ENCODE data around the gene GSTT2.
"Not testable (repeated sequence)": the region's sequence is repeated elsewhere in the genome, so short reads cannot be mapped to it uniquely, and the experiment has no call there.

GSTT2 gene

DNA sequence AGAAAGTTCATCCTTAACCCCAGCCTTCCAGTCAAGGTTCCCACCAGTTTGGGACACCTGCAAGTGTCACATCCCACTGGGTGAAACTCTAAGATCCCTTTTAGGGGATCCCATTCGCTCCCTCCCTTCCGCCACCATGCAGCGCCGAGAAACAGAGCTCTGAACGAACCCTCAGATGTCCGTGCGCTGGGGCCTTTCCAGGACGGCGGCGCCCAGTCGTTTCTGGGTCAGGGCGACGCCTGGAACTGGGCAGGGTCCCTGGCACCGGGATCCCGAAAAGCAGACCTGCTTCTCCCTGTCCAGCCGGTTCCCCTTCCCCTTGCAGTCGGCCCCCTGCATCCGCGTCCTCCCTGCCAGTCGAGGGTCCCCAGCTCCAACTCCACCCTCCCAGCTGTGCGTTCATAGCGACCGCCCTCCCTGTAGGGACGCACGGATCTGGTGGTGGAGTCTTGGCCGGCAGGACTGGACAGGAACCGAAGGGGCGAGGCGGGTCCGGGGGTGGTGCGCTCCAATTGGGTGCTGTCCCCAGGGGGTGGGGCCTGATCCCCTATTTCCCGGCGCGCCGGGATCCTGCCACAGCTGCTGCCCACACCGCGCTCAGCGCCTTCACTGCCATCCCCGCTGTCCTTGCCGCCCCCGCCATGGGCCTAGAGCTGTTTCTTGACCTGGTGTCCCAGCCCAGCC, at the start of gene GSTT2:
TSS of gene GSTT2 (plus strand) at position 578 of the 684 bp plus-strand sequence.
- not testable (repeated sequence) for DNase-seq (ENCODE audit: low read depth in 2 of 3, low spot score in 1 of 3)

DNA sequence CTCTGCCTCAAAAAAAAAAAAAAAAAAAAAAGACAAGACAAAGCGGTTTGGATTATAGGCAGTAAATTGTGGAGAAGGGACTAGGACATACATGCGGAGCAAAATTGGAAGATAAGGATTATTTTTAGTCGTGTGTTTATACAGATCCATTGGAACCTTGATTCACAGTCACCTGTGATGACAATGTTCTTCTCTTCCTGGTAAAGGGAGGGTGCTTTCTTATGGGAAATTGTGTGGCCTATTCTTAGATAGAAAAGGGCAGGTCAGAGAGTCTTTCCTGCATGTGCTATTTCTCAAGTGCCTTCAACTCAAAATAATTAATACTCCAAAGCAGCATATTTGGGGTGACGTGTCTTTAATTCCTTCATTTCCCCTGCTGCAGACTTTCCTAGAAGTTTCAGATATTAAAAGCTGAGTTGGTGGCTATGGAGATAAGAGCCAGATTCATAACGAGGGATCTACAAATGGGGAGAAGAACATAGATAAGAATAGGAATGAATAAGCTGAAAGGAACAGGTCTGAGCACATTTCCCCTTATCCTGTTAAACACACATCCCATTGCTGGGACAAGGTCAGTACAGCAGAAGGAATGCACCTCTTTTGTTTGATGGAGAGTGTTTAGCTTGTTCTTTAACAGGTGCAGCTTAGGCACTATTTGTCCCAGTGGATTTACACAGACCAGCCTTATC, 41.5 kb upstream of the GSTT2 start:
- no peak for DNase-seq (ENCODE audit: low read depth in 2 of 3, low spot score in 1 of 3)

DNA sequence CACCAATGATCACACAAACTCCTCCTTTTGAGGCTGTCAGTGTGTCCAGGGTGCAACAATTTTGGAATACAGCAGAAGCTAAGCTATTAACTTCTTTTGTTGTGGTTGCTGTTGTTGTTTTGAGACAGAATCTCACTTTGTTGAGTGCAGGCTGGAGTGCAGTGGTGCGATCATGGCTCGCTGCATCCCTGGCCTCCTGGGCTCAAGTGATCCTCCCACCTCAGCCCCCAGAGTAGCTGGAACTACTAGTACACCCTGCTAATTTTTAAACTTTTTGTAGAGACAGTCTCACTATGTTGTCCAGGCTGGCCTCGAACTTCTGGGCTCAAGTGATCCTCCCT, 40.9 kb upstream of the GSTT2 start:
- no peak for DNase-seq (ENCODE audit: low read depth in 2 of 3, low spot score in 1 of 3)

DNA sequence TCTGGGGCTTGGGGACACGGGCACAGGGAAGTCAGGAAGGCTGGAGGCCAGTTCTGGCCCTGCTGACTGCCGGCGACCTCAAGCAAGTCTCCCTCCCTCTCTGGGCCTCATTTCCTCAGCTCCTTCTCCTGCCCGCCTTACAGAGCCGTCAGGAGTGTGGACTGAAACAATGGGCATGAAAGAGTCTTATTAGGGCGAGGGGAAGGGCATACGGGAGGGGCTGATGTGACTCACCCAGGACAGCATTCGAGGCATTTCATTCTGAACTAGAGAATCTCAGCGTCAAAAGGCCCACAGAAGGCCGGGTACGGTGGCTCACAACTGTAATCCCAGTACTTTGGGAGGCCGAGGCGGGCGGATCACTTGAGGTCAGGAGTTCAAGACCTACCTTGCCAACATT, 39.8 kb upstream of the GSTT2 start:
- not testable (repeated sequence) for DNase-seq (ENCODE audit: low read depth in 2 of 3, low spot score in 1 of 3)

DNA sequence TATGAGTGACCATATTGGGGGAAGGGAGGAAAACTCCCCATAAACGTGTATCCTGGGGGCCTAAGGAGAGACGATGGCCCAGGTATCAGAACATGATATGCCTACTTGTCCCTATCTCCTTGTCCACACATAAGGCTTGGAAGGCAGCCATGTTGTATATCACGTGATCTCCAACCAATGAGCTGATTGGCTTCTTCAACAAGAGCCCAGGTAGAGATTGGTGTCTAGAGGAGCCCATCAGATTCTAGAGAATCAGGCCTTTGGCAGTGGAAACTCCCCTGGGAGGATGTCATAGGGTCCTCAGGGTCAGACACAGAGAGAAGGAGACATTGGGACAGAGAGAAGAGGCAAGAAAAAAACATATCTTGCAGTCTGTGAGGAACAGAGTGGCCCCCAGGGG, 32.5 kb upstream of the GSTT2 start:
- DNase-seq (ENCODE audit: low read depth in 2 of 3, low spot score in 1 of 3): not testable (repeated sequence)

DNA sequence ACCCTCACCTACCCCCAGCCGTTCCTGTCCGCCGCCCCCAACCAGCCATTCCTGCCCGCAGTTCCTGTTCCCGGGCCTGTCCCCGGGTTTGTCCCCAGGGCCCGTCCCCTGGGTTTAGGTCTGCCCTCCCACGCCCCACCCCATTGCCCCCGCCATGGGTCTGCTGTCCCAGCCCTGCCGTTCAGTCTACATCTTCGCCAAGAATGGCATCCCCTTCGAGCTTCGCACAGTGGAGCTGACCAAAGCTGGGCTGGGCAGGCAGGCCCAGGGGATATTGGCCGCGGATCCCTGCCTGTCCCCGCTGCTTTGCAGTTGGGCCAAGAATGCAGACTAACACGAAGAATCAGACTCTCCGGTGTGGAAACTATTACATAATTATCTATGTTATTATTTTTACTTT, 30.2 kb upstream of the GSTT2 start:
- DNase-seq (ENCODE audit: low read depth in 2 of 3, low spot score in 1 of 3): not testable (repeated sequence)

DNA sequence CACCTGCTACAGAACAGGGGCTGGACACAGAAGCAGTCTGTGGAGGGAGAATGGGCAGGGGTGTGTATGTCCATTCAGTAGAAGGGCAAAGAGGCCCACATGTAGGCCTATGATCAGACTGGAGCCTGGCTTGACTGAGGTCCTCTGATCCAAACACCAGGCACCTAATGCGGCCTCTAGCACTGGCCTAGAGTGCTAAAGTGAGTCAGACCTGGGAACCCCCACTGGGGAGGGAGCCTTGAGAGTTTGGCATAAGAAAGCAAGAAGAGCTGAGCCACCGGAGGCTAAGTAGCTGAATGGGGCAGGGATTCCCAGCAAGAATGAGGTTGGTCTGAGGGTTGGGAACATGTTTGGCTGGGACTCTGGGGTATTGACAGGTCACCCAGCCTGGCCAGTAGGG, 28.6 kb upstream of the GSTT2 start:
- not testable (repeated sequence) for DNase-seq (ENCODE audit: low read depth in 2 of 3, low spot score in 1 of 3)

DNA sequence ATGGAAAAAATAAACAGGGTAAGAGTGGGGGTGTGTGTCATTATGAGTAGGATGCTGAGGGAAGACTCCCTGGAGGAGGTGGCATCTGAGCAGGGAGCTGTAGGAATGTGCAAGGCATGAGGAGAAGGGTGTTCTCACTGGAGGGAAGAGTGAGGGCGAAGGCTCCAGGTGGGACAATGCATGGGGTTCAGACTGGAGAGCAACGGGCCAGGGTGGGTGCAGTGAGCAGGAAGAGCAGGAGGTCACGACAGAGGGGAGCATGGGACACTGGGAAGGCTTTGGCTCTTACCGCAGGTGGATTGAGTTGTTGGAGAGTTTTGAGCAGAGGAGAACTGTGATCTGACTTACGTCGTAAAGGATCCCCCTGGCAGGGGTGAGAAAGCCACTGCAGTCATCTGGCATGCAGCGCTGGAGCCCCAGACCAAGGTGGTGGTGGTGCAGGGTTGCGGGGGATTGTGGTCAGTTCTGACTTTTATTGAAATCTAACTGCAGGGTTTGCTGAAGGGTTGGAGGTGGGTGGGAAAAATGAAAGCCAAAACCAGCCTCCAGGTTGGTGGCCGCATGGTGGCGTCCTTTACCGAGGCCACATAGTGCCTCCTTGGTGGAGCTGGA, 27.0 kb upstream of the GSTT2 start:
- DNase-seq (ENCODE audit: low read depth in 2 of 3, low spot score in 1 of 3): not testable (repeated sequence)

DNA sequence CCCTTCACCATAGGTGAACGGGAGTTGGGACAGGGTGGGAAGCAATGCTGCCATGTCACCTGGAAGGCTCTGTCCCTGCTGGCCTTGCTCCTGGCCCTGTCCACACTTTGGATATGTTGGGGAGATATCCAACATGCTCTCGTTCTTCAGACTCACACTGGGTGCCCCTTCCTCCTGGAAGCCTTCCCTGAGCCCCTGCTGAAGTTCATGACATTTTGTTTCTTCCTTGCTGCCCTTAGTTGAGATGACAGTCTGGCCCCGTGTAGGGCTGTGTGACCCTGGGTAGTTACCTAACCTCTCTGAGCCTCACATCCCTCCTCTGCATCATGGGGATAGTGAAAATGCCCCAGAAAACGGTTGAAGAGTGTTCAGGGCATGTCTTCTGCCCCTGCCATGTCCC, 26.4 kb upstream of the GSTT2 start:
- not testable (repeated sequence) for DNase-seq (ENCODE audit: low read depth in 2 of 3, low spot score in 1 of 3)

DNA sequence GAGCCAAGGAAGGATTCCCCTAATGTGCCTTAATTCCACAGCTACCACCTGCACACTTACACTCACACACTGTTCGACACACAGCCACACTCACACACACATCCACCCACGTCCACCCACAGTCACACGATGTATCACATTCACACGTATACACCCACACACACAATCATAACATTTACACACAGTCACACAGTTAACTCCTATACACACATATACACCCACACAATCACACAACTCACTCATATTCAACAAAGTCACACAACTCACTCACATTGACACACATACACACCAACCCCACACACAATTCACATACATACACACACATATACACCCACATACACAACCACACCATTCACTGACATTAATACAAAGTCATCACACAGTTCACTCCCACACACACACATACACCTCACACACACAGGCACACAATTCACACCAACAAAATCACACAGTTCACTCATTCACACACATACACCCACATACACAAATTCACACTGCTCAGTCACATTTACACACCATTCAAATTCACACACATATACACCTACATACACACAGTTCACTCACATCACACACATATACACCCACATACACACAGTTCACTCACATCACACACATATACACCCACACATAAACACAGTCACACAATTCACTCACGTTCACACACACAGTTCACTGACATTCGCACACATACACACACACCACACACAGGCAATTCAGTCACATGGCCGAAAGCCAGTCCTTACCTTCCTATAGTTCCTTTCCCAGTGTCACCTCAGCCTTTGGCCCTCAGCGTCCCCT, 25.5 kb upstream of the GSTT2 start:
- DNase-seq (ENCODE audit: low read depth in 2 of 3, low spot score in 1 of 3): not testable (repeated sequence)

DNA sequence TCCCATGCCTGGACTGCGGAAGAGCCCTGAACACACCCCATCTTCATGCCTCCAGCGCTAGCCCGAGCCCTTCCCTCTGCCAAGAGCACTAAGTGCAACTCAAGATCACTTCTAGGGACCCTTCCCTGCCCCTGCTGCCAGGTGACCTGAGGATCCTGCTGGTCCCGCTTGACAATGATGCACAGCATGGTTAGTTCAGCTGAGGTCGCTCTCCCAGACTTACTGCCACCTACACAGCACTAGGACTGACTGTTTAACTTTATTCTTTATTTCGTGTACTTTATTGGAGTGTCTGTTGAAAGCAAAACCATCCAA, 25.0 kb upstream of the GSTT2 start:
- DNase-seq (ENCODE audit: low read depth in 2 of 3, low spot score in 1 of 3): not testable (repeated sequence)

DNA sequence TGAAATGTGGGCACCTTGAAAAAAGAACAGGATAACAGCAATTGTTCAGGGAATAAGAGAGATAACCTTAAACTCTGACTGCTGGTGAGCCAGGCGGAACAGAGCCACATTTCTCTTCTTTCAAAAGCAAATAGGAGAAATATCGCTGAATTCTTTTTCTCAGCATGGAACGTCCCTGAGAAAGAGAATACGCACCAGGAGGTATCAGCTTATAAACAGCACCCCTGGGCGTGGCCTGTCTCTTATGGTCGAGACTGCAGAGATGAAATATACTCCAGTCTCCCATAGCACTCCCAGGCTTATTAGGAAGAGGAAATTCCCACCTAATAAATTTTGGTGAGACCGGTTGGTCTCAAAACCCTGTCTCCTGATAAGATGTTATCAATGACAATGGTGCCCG, 24.0 kb upstream of the GSTT2 start:
- DNase-seq (ENCODE audit: low read depth in 2 of 3, low spot score in 1 of 3): not testable (repeated sequence)

DNA sequence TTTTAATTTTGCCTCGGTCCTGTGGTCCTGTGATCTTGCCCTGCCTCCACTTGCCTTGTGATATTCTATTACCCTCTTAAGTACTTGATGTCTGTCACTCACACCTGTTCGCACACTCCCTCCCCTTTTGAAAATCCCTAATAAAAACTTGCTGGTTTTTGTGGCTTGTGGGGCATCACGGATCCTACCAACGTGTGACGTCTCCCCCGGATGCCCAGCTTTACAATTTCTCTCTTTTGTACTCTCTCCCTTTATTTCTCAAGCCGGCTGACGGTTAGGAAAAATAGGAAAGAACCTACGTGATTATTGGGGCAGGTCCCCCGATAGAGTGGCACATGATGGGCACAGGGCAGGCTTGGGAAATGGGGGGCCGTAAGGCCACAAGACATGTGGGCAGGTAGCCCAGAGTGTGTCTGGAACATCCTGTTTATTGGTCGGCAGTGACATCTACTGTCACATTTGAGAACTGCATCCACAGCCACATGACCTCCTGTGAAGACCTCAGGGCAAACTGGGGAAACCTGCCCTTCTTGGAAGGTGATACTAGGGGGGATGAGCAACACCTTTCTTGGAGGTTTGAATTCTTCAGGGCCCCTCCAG, 23.5 kb upstream of the GSTT2 start:
- peak; percentile 63 to 86 (median 64) for DNase-seq (ENCODE audit: low read depth in 2 of 3, low spot score in 1 of 3)

DNA sequence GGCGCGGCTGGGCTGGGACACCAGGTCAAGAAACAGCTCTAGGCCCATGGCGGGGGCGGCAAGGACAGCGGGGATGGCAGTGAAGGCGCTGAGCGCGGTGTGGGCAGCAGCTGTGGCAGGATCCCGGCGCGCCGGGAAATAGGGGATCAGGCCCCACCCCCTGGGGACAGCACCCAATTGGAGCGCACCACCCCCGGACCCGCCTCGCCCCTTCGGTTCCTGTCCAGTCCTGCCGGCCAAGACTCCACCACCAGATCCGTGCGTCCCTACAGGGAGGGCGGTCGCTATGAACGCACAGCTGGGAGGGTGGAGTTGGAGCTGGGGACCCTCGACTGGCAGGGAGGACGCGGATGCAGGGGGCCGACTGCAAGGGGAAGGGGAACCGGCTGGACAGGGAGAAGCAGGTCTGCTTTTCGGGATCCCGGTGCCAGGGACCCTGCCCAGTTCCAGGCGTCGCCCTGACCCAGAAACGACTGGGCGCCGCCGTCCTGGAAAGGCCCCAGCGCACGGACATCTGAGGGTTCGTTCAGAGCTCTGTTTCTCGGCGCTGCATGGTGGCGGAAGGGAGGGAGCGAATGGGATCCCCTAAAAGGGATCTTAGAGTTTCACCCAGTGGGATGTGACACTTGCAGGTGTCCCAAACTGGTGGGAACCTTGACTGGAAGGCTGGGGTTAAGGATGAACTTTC, 18.7 kb upstream of the GSTT2 start, which contains the start of gene GSTT2B:
TSS of gene GSTT2B (minus strand) at position 112 of the 688 bp plus-strand sequence. CDS start at position 48, 64 bp downstream.
- not testable (repeated sequence) for DNase-seq (ENCODE audit: low read depth in 2 of 3, low spot score in 1 of 3)

DNA sequence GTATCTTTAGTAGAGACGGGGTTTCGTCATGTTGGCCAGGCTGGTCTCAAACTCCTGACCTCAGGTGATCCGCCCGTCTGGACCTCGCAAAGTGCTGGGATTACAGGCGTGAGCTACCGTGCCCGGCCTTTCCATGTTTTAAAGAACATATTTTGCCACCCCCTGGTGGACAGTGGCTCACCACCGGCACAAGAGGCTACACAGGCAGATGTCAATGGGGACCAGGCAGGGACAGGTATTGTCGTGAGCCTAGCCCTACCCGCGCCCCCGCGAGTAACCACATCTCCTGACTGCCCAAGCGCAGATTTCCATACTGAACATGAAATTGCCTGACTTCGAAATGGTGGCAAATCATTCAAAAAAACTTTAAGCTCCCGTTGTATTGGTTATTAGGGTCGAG, 13.8 kb upstream of the GSTT2 start:
- not testable (repeated sequence) for DNase-seq (ENCODE audit: low read depth in 2 of 3, low spot score in 1 of 3)

DNA sequence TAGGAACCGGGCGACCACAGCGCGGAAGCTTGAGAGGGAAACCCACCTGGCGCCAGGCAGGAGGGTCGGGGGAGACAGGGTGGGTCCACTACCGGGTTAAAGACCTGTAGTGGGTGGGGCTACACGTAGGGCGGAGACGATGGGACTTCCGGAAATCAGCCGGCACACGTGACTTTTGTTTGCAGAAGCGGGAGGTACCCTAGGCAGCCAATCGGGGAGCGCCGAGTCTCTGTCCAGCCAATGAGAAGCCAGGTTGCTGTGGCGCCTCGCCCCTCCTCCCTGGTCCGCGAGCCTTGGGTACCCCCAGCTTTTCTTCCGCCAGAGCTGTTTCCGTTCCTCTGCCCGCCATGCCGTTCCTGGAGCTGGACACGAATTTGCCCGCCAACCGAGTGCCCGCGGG, 13.4 kb upstream of the GSTT2 start, which contains the start of gene DDTL:
TSS of gene DDTL (plus strand) at position 321 of the 400 bp plus-strand sequence. CDS start at position 348, 27 bp downstream.
- DNase-seq (ENCODE audit: low read depth in 2 of 3, low spot score in 1 of 3): not testable (repeated sequence)

DNA sequence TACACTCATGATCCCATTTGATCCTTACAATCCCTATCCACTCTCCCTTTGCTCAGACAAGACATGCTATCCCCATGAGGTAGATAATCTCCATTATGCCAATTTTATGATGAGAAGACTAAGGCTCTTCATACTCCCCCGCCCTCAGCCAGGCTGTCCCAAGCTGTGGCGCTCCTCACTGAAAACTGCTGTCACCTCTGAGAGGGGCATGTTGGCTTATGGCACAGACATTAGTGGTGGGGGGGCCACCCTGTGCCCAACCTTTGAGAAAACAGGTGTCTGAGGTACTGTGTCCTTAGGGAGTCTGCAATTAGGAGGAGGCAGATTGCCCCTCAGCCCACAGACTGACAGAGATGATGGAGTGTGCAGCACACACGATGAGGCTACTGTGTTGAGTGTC, 10.9 kb upstream of the GSTT2 start:
- no peak for DNase-seq (ENCODE audit: low read depth in 2 of 3, low spot score in 1 of 3)

DNA sequence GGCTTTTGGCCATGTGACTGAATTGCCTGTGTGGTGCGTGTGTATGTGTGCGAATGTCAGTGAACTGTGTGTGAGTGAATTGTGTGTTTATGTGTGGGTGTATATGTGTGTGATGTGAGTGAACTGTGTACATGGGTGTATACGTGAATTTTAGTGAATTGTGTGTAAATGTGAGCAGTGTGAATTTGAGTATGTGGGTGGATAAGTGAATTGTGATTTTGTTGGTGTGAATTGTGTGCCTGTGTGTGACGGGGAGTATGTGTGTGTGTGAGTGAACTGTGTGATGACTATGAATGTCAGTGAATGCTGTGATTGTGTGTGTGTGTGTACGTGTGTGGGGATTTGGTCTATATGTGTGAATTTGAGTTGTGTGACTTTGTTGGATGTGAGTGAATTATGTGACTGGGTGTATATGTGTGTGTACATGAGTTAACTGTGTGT, 9.7 kb upstream of the GSTT2 start:
- DNase-seq (ENCODE audit: low read depth in 2 of 3, low spot score in 1 of 3): no peak

DNA sequence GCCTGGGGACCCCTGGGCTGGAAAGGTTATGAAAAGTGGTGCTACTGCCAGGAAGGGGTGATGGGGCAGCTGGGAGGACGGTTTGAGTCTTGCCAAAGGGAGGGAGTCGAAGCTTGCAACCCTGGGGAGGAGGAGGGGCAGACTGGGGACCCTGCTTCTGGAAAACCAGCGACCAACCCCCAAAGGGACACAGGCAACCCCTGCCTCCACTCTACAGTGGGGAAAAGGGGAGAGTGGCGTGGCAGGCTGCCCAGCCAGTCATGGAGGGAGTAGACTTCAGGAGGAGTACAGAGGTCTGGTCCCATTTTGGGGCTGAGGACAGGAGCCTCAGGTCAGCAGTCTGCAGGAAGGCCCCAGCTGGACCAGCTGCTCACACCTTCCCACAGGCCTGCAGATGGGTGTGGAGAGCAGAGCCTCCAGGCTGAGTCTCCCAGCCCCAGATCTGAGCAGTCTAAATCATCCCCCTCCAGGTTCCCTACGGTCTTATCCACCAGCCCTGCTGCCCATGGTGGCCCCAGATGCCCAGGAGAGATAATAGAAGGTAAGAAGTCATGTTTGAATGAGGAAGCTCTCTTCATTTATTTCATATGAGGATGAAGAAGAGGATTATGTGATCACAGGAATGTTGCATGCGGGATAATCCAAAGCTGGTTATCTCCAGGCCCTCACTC, 9.0 kb upstream of the GSTT2 start:
- DNase-seq (ENCODE audit: low read depth in 2 of 3, low spot score in 1 of 3): no peak

DNA sequence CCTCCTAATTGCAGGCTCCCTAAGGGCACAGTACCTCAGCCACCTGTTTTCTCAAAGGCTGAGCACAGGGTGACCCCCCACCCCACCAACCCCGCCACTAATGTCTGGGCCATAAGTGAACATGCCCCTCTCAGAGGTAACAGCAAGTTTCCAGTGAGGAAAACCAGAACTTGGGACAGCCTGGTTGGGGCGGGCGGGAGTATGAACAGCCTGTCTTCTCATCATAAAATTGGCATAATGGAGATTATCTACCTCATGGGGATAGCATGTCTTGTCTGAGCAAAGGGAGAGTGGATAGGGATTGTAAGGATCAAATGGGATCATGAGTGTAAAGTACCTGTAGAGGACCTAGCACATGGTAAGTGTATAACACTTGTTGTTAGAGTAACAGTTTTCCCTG, 8.0 kb upstream of the GSTT2 start:
- not testable (repeated sequence) for DNase-seq (ENCODE audit: low read depth in 2 of 3, low spot score in 1 of 3)
